Cardiac muscle cell (in vitro differentiated cells and primary cell): ENCODE data around the gene TMEM242. TPM values are rescaled to one million over a fixed set of nuclear protein-coding genes. Genes with fewer than 3 reads are reported as not detected.

ENCODE experiments used
- DNase-seq, 2 donors: peaks; one replicate each; pipeline versions ENCODE4 v3.0.0 to v3.0.0-alpha.2; 2010 to 2017; ENCODE audit warnings: low read depth in 1 of 2, low spot score in 1 of 2
- H3K27ac ChIP-seq: fragments of 200-600 bp; sonication (generic); 2 replicates; pipeline ENCODE4 v1.5.1; 2016
- H3K27me3 ChIP-seq: fragments of 200-600 bp; sonication (generic); 2 replicates; pipeline ENCODE4 v1.6.0; 2016; ENCODE audit warnings: control low read depth
- H3K36me3 ChIP-seq: fragments of 200-600 bp; sonication (generic); 2 replicates; pipeline ENCODE4 v1.5.1; 2016; ENCODE audit warnings: control low read depth
- H3K4me1 ChIP-seq: fragments of 200-600 bp; sonication (generic); 2 replicates; pipeline ENCODE4 v1.8.1; 2017; ENCODE audit warnings: low read depth, mild to moderate bottlenecking, mixed run types
- H3K4me3 ChIP-seq: fragments of 200-600 bp; sonication (generic); 2 replicates; pipeline ENCODE4 v1.5.1; 2016; ENCODE audit warnings: mild to moderate bottlenecking
- H3K9me3 ChIP-seq: fragments of 200-600 bp; sonication (generic); 2 replicates; pipeline ENCODE4 v1.5.1; 2017; ENCODE audit warnings: low read depth, mild to moderate bottlenecking, control low read depth
- polyA plus RNA-seq: library from polyadenylated mRNA; unstranded; fragments of >200 nt; fragmentation: Nextera tagmentation; extraction: Ambion mirVana; gene quantifications from 2 replicates; pipeline ENCODE4 v1.2.1, GENCODE V29; 2016
- total RNA-seq: library from RNA; depleted of rRNA; stranded (reverse); fragments of >200 nt; gene quantifications from 2 replicates; pipeline ENCODE4 v1.2.3, GENCODE V29; 2016
- TF ChIP-seq, protein P1 (sequence below): IDR thresholded peaks from 2 replicates; pipeline ENCODE4 v1.5.1; 2012; ENCODE audit warnings: low read depth, mild to moderate bottlenecking, low read length

TMEM242 gene
- total RNA-seq (6.3 and 8.7 TPM in 2 replicates), polyA plus RNA-seq (19.0 and 20.2 TPM in 2 replicates)

DNA sequence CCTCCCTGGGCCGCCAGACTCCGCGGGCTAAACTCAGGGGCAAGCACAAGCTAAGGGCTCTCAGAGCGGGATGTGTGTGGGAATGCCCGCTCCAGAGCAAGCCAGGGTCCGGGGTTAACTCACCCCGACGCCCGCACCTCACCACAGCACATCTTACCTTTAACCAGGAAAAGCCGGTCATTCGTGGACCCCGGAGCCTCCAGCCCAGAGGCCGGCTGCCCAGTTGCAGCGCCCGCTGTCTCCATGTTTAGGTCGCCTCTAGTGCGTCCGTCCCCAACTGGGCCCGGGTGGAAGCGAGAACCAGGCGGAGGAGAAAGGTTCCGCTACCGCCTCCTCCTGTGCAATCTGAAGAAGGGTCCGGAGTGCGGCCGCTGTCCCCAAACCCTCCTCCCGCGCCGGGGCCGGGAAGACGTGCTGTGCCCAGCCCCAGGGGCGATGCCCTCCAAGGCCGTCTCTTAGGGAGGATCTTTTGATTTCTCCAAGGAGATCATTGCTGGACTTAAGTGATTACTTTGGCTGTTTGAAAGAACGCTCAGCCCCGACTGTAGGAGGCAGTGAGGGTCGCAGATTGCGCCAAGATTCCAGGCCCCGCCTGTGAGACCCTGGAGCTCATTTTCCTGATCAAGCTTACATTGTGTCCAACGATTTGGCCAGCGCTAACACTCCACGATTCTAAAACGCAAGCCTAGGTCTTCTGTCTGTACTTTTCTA is at the start of gene TMEM242:
TMEM242 (minus strand) TSS at position 265 of the 711 bp plus-strand sequence; CDS start at position 245, 20 bp downstream.
- Histone ChIP-seq H3K27me3 (no peaks in the 10 kb centered on the region), H3K4me3 (peak within 1 kb of the TSS; percentile 72), H3K4me1 (peaks cover 11% of the 10 kb centered on the region), H3K9me3 (no peaks in the 10 kb centered on the region), H3K27ac (peak within 1 kb of the TSS; percentile 85), H3K36me3 (peaks cover 5% of the 10 kb centered on the region)
- peak; percentile 93 to 97 for DNase-seq
- TF ChIP-seq, protein P1, sequence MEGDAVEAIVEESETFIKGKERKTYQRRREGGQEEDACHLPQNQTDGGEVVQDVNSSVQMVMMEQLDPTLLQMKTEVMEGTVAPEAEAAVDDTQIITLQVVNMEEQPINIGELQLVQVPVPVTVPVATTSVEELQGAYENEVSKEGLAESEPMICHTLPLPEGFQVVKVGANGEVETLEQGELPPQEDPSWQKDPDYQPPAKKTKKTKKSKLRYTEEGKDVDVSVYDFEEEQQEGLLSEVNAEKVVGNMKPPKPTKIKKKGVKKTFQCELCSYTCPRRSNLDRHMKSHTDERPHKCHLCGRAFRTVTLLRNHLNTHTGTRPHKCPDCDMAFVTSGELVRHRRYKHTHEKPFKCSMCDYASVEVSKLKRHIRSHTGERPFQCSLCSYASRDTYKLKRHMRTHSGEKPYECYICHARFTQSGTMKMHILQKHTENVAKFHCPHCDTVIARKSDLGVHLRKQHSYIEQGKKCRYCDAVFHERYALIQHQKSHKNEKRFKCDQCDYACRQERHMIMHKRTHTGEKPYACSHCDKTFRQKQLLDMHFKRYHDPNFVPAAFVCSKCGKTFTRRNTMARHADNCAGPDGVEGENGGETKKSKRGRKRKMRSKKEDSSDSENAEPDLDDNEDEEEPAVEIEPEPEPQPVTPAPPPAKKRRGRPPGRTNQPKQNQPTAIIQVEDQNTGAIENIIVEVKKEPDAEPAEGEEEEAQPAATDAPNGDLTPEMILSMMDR: peak; percentile 41

DNA sequence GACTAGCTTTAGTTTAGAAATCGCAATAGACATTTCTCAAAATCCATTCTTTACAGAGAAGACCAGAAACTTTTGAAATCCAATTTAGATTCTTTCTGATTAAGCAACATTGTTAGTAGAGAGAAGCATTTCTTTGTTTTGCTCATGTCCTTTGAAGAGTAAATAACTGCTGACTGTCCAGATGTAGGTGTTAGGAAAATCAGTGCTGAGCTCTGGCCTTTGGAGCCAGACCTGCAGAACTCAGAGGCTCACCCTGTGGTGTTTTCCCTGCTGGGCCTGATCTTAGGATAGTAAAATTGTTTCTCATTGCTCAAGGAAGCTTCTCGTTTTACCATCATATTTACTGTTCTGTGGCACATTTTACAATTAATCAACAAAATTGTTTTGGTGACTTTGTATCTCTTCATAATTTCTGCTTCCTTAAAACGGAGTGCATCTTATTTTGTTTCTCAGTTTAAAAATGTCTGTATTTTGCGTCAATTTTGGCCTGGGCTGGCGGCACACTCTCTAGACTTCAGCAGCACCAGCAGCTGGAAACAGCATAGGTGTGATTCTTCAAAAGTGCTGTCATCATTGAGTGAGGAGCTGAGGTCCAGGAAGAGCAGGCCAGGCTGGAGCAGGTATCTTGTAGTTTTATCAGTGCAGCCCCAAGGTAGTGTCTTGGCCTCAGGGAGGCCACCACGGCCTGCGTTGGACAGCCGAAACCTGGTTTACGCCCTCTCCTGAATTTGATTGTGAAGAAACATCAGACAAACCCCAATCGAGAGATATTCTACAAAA is 49.4 kb upstream of the TMEM242 start:
- Histone ChIP-seq H3K27me3 (no peaks in the 10 kb centered on the region), H3K36me3 (no peaks in the 10 kb centered on the region), H3K9me3 (no peaks in the 10 kb centered on the region), H3K27ac (no peak overlapping the region), H3K4me1 (no peaks in the 10 kb centered on the region), H3K4me3 (no peak overlapping the region)
- TF ChIP-seq, protein P1: no peak
- DNase-seq: no peak

DNA sequence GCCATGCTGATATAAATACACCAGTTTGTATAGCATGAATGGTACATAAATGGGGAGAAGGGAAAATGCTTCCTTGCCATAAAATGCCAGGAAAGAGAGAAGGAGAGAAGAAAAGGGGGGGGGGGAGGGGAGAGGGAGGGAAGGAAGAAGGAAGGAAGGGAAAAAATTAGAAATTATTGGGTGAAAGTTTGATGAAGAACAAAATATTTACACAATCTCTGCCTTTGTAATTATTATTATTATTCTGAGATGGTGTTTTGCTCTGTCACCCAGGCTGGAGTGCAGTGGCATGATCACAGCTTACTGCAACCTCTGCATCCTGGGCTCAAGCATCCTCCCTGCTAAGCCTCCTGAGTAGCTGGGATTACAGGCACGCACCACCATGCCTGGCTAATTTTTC is 47.4 kb upstream of the TMEM242 start:
- no peak overlapping the region for H3K4me3 ChIP-seq
- H3K9me3 ChIP-seq: no peaks in the 10 kb centered on the region
- no peaks in the 10 kb centered on the region for H3K27me3 ChIP-seq
- TF ChIP-seq, protein P1: no peak
- no peaks in the 10 kb centered on the region for H3K36me3 ChIP-seq
- no peak for DNase-seq
- H3K4me1 ChIP-seq: no peaks in the 10 kb centered on the region
- no peak overlapping the region for H3K27ac ChIP-seq

DNA sequence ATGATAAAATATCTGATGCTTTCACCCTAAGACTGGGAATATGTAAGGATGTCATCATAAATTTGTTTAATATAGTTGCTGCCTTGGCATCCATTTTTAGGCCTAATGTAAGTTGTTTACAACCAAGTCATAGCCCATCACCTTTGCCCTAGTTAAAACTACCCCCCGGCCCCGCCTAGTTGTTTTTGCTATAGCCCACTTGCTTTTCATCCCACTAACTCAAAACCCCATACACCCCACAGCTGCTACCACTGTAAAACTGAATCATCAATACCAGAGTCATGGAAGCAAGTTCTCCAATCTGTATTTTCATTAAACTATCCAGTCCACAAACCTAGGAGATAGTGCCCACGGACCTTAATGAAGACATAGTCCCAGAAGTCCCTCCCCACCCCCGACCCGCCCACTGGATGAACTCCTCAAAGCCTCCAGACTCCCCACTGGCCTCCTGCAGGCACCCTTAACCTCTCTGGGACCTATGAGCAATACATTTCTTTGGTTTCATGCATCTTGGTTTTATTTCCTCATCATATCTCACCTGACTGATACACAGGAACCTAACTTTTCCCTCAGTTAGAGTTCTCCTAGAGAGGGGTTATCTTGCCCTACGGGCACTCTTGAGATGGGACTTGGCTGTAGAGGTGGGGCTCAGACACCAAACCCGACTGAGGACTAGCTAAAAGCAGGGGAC is 45.2 kb upstream of the TMEM242 start:
- Histone ChIP-seq H3K27me3 (no peaks in the 10 kb centered on the region), H3K4me3 (no peak overlapping the region), H3K4me1 (no peaks in the 10 kb centered on the region), H3K36me3 (no peaks in the 10 kb centered on the region), H3K27ac (no peak overlapping the region), H3K9me3 (no peaks in the 10 kb centered on the region)
- TF ChIP-seq, protein P1: no peak
- DNase-seq: no peak

DNA sequence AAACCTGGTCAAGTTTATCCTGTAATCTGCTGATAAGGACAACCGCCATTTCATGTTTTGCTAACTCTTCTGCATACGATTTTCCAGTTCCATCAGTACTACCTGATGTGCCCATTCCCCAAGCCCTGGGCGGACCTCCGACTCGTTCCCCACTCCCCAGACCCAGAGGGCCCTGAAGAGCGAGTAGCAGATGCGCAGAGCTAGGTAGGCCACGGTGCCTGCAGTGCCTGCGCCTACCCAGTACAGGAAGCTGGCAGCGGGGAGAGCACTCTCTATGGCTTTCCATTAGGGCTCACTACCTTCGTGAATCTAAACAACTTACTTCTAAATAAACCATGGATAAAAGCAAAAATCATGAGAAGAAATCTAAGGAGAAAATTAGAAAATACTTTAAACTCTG is 43.3 kb upstream of the TMEM242 start:
- no peaks in the 10 kb centered on the region for H3K4me1 ChIP-seq
- H3K9me3 ChIP-seq: no peaks in the 10 kb centered on the region
- no peak overlapping the region for H3K27ac ChIP-seq
- TF ChIP-seq, protein P1: no peak
- no peaks in the 10 kb centered on the region for H3K36me3 ChIP-seq
- no peaks in the 10 kb centered on the region for H3K27me3 ChIP-seq
- no peak for DNase-seq
- no peak overlapping the region for H3K4me3 ChIP-seq
